ENCODE measurements around the gene CTF1. TPM values are rescaled to one million over a fixed set of nuclear protein-coding genes. Genes with fewer than 3 reads are reported as not detected.

Gene CTF1
- total RNA-seq, 1 donor from 2014 or later = 0.21 TPM

DNA sequence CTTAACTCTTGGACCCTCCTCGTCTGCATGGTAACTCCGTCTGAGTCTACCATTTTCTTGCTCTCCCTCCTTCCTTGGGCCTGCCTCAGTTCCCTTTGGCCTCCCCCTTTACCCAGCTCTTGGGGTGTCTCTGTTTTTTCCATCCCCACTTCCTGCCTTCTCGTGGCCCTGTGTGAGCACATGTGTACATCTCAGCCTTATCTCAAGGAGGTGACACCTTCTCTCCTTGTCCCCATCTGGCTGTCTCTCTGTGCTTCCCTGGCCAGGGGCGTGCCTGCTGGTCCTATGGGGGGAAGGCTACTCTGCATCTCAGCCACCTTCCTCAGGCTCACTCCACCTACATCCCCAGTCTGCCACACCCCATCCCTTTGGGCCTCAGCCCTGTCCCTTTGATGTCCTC lies 6.6 kb downstream of the CTF1 start:
- intact Hi-C loops (cut with DNase I) = no loop called here
- Histone ChIP-seq H3K9me3 (no peaks in the 10 kb centered on the region), H3K36me3 (no peaks in the 10 kb centered on the region), H3K4me3 (peak overlapping the region in 1 of 2 donors; percentile 82), H3K27ac (peak overlapping the region; percentile 86 to 92), H3K27me3 (no peaks in the 10 kb centered on the region), H3K4me1 (peaks cover 2 to 5% of the 10 kb centered on the region in 2 donors)
- DNase-seq (ENCODE audit: low spot score in 2 of 2) = no peak
- TF ChIP-seq, protein P1, sequence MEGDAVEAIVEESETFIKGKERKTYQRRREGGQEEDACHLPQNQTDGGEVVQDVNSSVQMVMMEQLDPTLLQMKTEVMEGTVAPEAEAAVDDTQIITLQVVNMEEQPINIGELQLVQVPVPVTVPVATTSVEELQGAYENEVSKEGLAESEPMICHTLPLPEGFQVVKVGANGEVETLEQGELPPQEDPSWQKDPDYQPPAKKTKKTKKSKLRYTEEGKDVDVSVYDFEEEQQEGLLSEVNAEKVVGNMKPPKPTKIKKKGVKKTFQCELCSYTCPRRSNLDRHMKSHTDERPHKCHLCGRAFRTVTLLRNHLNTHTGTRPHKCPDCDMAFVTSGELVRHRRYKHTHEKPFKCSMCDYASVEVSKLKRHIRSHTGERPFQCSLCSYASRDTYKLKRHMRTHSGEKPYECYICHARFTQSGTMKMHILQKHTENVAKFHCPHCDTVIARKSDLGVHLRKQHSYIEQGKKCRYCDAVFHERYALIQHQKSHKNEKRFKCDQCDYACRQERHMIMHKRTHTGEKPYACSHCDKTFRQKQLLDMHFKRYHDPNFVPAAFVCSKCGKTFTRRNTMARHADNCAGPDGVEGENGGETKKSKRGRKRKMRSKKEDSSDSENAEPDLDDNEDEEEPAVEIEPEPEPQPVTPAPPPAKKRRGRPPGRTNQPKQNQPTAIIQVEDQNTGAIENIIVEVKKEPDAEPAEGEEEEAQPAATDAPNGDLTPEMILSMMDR (IDR thresholded peaks at IDR 0.05) = no peak

GRCh38 chr16:30903596-30903995 lies 7.2 kb downstream of the CTF1 start:
- no peaks in the 10 kb centered on the region for H3K9me3 ChIP-seq
- peak in 1 of 2 donors; percentile 78 for DNase-seq (ENCODE audit: low spot score in 2 of 2)
- TF ChIP-seq, protein P1 (IDR thresholded peaks at IDR 0.05) = no peak
- H3K27ac ChIP-seq = peak overlapping the region; percentile 86 to 92
- no peak overlapping the region for H3K4me3 ChIP-seq
- H3K36me3 ChIP-seq = no peaks in the 10 kb centered on the region
- H3K4me1 ChIP-seq = peaks cover 2 to 4% of the 10 kb centered on the region in 2 donors
- intact Hi-C loops (cut with DNase I) = no loop called here
- no peaks in the 10 kb centered on the region for H3K27me3 ChIP-seq

GRCh38 chr16:30904114-30904780 lies 7.8 kb downstream of the CTF1 start:
- Histone ChIP-seq H3K36me3 (no peaks in the 10 kb centered on the region), H3K27ac (peak overlapping the region; percentile 39 to 86)
- TF ChIP-seq, protein P1 (IDR thresholded peaks at IDR 0.05) = no peak

GRCh38 chr16:30907064-30907463 lies 10.7 kb downstream of the CTF1 start:
- TF ChIP-seq, protein P1 (IDR thresholded peaks at IDR 0.05) = no peak
- Histone ChIP-seq H3K27ac (no peak overlapping the region), H3K9me3 (no peaks in the 10 kb centered on the region), H3K36me3 (no peaks in the 10 kb centered on the region), H3K27me3 (no peaks in the 10 kb centered on the region), H3K4me1 (peaks cover 2 to 3% of the 10 kb centered on the region in 2 donors), H3K4me3 (no peak overlapping the region)
- DNase-seq (ENCODE audit: low spot score in 2 of 2) = no peak
- intact Hi-C loops (cut with DNase I) = no loop called here

More at GRCh38 chr16:30904114-30904780, 7.8 kb downstream of the CTF1 start:
- Histone ChIP-seq H3K4me1 (peaks cover 2 to 3% of the 10 kb centered on the region in 2 donors), H3K9me3 (no peaks in the 10 kb centered on the region), H3K4me3 (no peak overlapping the region), H3K27me3 (no peaks in the 10 kb centered on the region)
- DNase-seq (ENCODE audit: low spot score in 2 of 2) = no peak
- intact Hi-C loops (cut with DNase I) = no loop called here

- Histone ChIP-seq H3K36me3 (no peaks in the 10 kb centered on the region), H3K4me3 (no peak overlapping the region), H3K27ac (no peak overlapping the region), H3K9me3 (no peaks in the 10 kb centered on the region), H3K27me3 (no peaks in the 10 kb centered on the region), H3K4me1 (no peaks in the 10 kb centered on the region)
- no peak for DNase-seq (ENCODE audit: low spot score in 2 of 2)
- TF ChIP-seq, protein P1 (IDR thresholded peaks at IDR 0.05) = no peak
- intact Hi-C loops (cut with DNase I) = no loop called here
These were observed 14.1 kb downstream of the CTF1 start for GRCh38 chr16:30910427-30911029.
